H9 (cell line): Measurements from ENCODE around the gene KRT13. TPM values are rescaled to one million over a fixed set of nuclear protein-coding genes. Genes with fewer than 3 reads are reported as not detected.

Experiments used
- DNase-seq: peaks from one replicate; pipeline ENCODE4 v3.0.0-alpha.2; 2017
- H2AFZ ChIP-seq: one replicate; pipeline ENCODE4 v1.6.1; 2013; ENCODE audit warnings: mild to moderate bottlenecking, low read length, control low read depth, moderate library complexity
- H2AK5ac ChIP-seq: 2 replicates; pipeline ENCODE4 v1.6.1; 2013; ENCODE audit warnings: low read length, control low read depth, mixed read lengths; ENCODE audit not compliant: insufficient read length
- H2BK120ac ChIP-seq: one replicate; pipeline ENCODE4 v1.6.1; 2013; ENCODE audit warnings: low read depth, mild to moderate bottlenecking, low read length, control low read depth, inconsistent platforms; ENCODE audit not compliant: poor library complexity, severe bottlenecking
- H2BK12ac ChIP-seq: 2 replicates; pipeline ENCODE4 v1.6.1; 2013; ENCODE audit warnings: low read length, control low read depth, mixed read lengths, low read depth; ENCODE audit not compliant: insufficient read length
- H2BK15ac ChIP-seq: 2 replicates; pipeline ENCODE4 v1.6.1; 2013; ENCODE audit warnings: low read depth, low read length, control low read depth
- H2BK20ac ChIP-seq: one replicate; pipeline ENCODE4 v1.6.1; 2013; ENCODE audit warnings: low read depth, mild to moderate bottlenecking, low read length, control low read depth, inconsistent platforms; ENCODE audit not compliant: poor library complexity, severe bottlenecking
- H2BK5ac ChIP-seq: 2 replicates; pipeline ENCODE4 v1.6.1; 2013; ENCODE audit warnings: low read length, control low read depth, mixed read lengths; ENCODE audit not compliant: insufficient read length
- H3K14ac ChIP-seq: 2 replicates; pipeline ENCODE4 v1.6.1; 2013; ENCODE audit warnings: low read length, control low read depth; ENCODE audit not compliant: insufficient read depth
- H3K18ac ChIP-seq: 2 replicates; pipeline ENCODE4 v1.6.1; 2013; ENCODE audit warnings: low read depth, mild to moderate bottlenecking, mixed read lengths, low read length, control low read depth; ENCODE audit not compliant: insufficient read length
- H3K23ac ChIP-seq: 2 replicates; pipeline ENCODE4 v1.6.1; 2013; ENCODE audit warnings: low read length, control low read depth, mixed read lengths, low read depth; ENCODE audit not compliant: insufficient read length
- H3K23me2 ChIP-seq: 2 replicates; pipeline ENCODE4 v1.6.1; 2013; ENCODE audit warnings: low read depth, mild to moderate bottlenecking, mixed read lengths, low read length, control low read depth; ENCODE audit not compliant: insufficient read length, poor library complexity, severe bottlenecking
- H3K27ac ChIP-seq: 2 replicates; pipeline ENCODE4 v1.5.1; 2013; ENCODE audit warnings: low read length, control low read depth, mixed read lengths, low read depth; ENCODE audit not compliant: insufficient read length
- H3K27me3 ChIP-seq: 2 replicates; pipeline ENCODE4 v1.6.1; 2013; ENCODE audit warnings: low read length, control low read depth, inconsistent platforms; ENCODE audit not compliant: insufficient read depth
- H3K4ac ChIP-seq: 2 replicates; pipeline ENCODE4 v1.6.1; 2013; ENCODE audit warnings: low read depth, mild to moderate bottlenecking, control low read depth, inconsistent platforms, low read length, moderate library complexity
- H3K4me1 ChIP-seq: 2 replicates; pipeline ENCODE4 v1.6.1; 2013; ENCODE audit warnings: low read length, control low read depth, inconsistent platforms; ENCODE audit not compliant: insufficient read depth
- H3K4me2 ChIP-seq: 2 replicates; pipeline ENCODE4 v1.6.1; 2013; ENCODE audit warnings: low read length, control low read depth, mixed read lengths; ENCODE audit not compliant: insufficient read length, insufficient read depth
- H3K56ac ChIP-seq: 2 replicates; pipeline ENCODE4 v1.6.1; 2013; ENCODE audit warnings: low read depth, mild to moderate bottlenecking, mixed read lengths, low read length, control low read depth; ENCODE audit not compliant: insufficient read length
- H3K79me1 ChIP-seq: 2 replicates; pipeline ENCODE4 v1.6.1; 2013; ENCODE audit warnings: low read depth, mild to moderate bottlenecking, moderate library complexity, low read length, control low read depth, inconsistent platforms; ENCODE audit not compliant: insufficient read depth, poor library complexity, severe bottlenecking
- H3K79me2 ChIP-seq: 2 replicates; pipeline ENCODE4 v1.6.1; 2013; ENCODE audit warnings: low read length, control low read depth, inconsistent platforms; ENCODE audit not compliant: insufficient read depth
- H3K9ac ChIP-seq: 2 replicates; pipeline ENCODE4 v1.6.1; 2013; ENCODE audit warnings: low read length, control low read depth, mixed read lengths; ENCODE audit not compliant: insufficient read length; ENCODE audit errors: extremely low read depth
- H3K9me3 ChIP-seq: one replicate; pipeline ENCODE4 v1.6.1; 2013; ENCODE audit warnings: low read depth, low read length, inconsistent platforms; ENCODE audit not compliant: control insufficient read depth
- H3T11ph ChIP-seq: one replicate; pipeline ENCODE4 v1.6.1; 2013; ENCODE audit warnings: mild to moderate bottlenecking, low read length, control low read depth, inconsistent platforms
- H4K20me1 ChIP-seq: one replicate; pipeline ENCODE4 v1.6.1; 2013; ENCODE audit not compliant: control insufficient read depth, insufficient read length, insufficient read depth
- H4K5ac ChIP-seq: 2 replicates; pipeline ENCODE4 v1.6.1; 2013; ENCODE audit warnings: low read depth, mild to moderate bottlenecking, mixed read lengths, low read length, control low read depth; ENCODE audit not compliant: insufficient read length
- H4K8ac ChIP-seq: replicated peaks from 2 replicates; pipeline ENCODE4 v1.6.1; 2013; ENCODE audit warnings: low read length, control low read depth, mixed read lengths, low read depth; ENCODE audit not compliant: insufficient read length
- H4K91ac ChIP-seq: 2 replicates; pipeline ENCODE4 v1.6.1; 2013; ENCODE audit warnings: low read depth, mild to moderate bottlenecking, moderate library complexity, mixed read lengths, low read length, control low read depth; ENCODE audit not compliant: insufficient read length
- H3K27ac Mint-ChIP-seq, 3 experiments: 2 replicates in 2 of 3; 3 replicates in 1 of 3; pipeline ENCODE4 v1.8.0; 2020 to 2021; ENCODE audit warnings: mixed read lengths in 3 of 3, mild to moderate bottlenecking in 1 of 3, moderate library complexity in 1 of 3
- H3K27me3 Mint-ChIP-seq: 2 replicates; pipeline ENCODE4 v1.8.0; 2021; ENCODE audit warnings: low read depth, mild to moderate bottlenecking, moderate library complexity, mixed read lengths
- H3K36me3 Mint-ChIP-seq, 3 experiments: 2 replicates in 2 of 3; 3 replicates in 1 of 3; pipeline ENCODE4 v1.8.0; 2020 to 2021; ENCODE audit warnings: low read depth in 3 of 3, mixed read lengths in 3 of 3; ENCODE audit not compliant: insufficient read depth in 1 of 3
- H3K4me1 Mint-ChIP-seq, 2 experiments: 2 replicates each; pipeline ENCODE4 v1.8.0; 2020; ENCODE audit warnings: mixed read lengths in 2 of 2
- H3K4me3 Mint-ChIP-seq, 2 experiments: 2 replicates in 1 of 2; 3 replicates in 1 of 2; pipeline ENCODE4 v1.8.0; 2020 to 2021; ENCODE audit warnings: mild to moderate bottlenecking in 2 of 2, mixed read lengths in 2 of 2, moderate library complexity in 1 of 2
- H3K9me3 Mint-ChIP-seq, 2 experiments: 2 replicates in 1 of 2; 3 replicates in 1 of 2; pipeline ENCODE4 v1.8.0; 2020; ENCODE audit warnings: mild to moderate bottlenecking in 2 of 2, mixed read lengths in 2 of 2, moderate library complexity in 1 of 2
- CTCF ChIP-seq: fragments of 200-600 bp; sonication (generic); conservative IDR thresholded peaks from 3 replicates; pipeline ENCODE4 v1.8.0; 2021; ENCODE audit warnings: antibody characterized with exemption, mild to moderate bottlenecking
- WGBS: extraction: QIAGEN DNeasy Blood & Tissue Kit; methylation state at CpG from one replicate; pipeline ENCODE4 v1.1.7; 2013; ENCODE audit warnings: missing lambda C conversion rate, low lambda C conversion rate, mixed read lengths; ENCODE audit not compliant: insufficient read length; ENCODE audit errors: extremely low coverage; 5-methylcytosine and 5-hydroxymethylcytosine counted together
- total RNA-seq: library from RNA; stranded (reverse); gene quantifications from 2 replicates; pipeline ENCODE4 v1.2.1, GENCODE V29; 2021

KRT13 gene
- total RNA-seq, 1 experiment from 2014 or later, result not detected

- no peak overlapping the region for H2BK12ac ChIP-seq
- Mint-ChIP-seq H3K27ac (peak overlapping the region in 1 of 3 experiments; percentile 56; a peak in 2 of 7 replicates), H3K36me3 (peaks cover 20 to 34% (median 28%) of the 10 kb centered on the region in 3 experiments; a peak in 6 of 7 replicates), H3K9me3 (no peaks in the 10 kb centered on the region; a peak in 1 of 5 replicates), H3K4me3 (no peak overlapping the region), H3K4me1 (peaks cover 26 to 38% of the 10 kb centered on the region in 2 experiments), H3K27me3 (no peaks in the 10 kb centered on the region; the same call in 1 of the 2 replicates)
- no peak overlapping the region for H4K5ac ChIP-seq
- H3K79me1 ChIP-seq, result no peaks in the 10 kb centered on the region
- H3K56ac ChIP-seq, result no peak overlapping the region
- no peak for TF ChIP-seq CTCF
- H4K8ac ChIP-seq, result no peak overlapping the region
- no peak overlapping the region for H3K23ac ChIP-seq
- H3K4me2 ChIP-seq, result no peak overlapping the region
- no peak overlapping the region for H3K14ac ChIP-seq
- no CpG with 5 or more reads among the region's 10 CpGs for WGBS
- H4K20me1 ChIP-seq, result no peaks in the 10 kb centered on the region
- no peak overlapping the region for H2BK20ac ChIP-seq
- no peak overlapping the region for H2AK5ac ChIP-seq
- no peaks in the 10 kb centered on the region for H3K23me2 ChIP-seq
- H3K27ac ChIP-seq, result no peak overlapping the region
- H4K91ac ChIP-seq, result no peak overlapping the region
- H3K4me1 ChIP-seq, result no peaks in the 10 kb centered on the region; the same call in 1 of the 2 replicates
- H3K18ac ChIP-seq, result no peak overlapping the region
- no peaks in the 10 kb centered on the region for H3K9me3 ChIP-seq
- no peak overlapping the region for H2BK15ac ChIP-seq
- no peaks in the 10 kb centered on the region for H3K27me3 ChIP-seq
- no peak overlapping the region for H2BK120ac ChIP-seq
- H3K9ac ChIP-seq, result no peak overlapping the region
- DNase-seq, result no peak
- no peak overlapping the region for H3T11ph ChIP-seq
- no peak overlapping the region for H2BK5ac ChIP-seq
- H3K4ac ChIP-seq, result no peak overlapping the region
- no peaks in the 10 kb centered on the region for H3K79me2 ChIP-seq
- no peak overlapping the region for H2AFZ ChIP-seq
Observed at GRCh38 chr17:41520821-41521521, 15.6 kb upstream of the KRT13 start.
